ENCODE results near the gene VMP1.

DNA sequence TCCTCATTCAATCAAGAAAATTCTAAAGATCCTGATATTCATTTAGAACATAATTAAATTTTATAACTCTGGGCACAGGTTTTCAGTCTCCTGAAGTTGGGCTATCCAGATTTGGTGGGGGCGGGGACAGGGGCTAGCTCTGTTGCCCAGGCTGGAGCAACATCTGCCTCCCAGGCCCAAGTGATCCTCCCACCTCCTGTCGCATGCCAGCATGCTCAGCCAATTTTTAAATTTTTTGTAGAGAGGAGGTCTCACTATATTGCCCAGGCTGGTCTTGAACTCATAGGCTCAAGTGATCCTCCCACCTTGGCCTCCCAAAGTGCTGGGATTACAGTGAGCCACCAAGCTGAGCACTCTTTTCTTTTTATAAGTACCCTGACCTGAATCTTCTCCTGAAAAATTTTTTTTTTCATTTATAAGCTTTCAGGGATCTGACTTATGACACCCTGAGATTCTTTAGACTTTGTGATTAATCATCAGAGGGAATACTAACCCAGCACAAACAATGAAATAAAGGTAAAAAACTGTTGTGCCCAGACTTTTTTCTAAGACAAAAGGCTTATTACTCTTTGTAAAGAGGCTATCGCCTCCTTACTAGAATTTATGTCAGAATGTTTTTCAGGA lies 122.7 kb downstream of the VMP1 start:
- no peak for TF ChIP-seq REST (IDR thresholded peaks at IDR 0.05; ENCODE audit: insufficient read depth in 1 of 2, low read depth in 2 of 2, low read length in 1 of 2)
- no peak for TF ChIP-seq CTCF (IDR thresholded peaks at IDR 0.05)
- no peak for TF ChIP-seq POLR2AphosphoS5 (IDR thresholded peaks at IDR 0.05; ENCODE audit: low read depth, low read length)
- TF ChIP-seq TCF7L2 (IDR thresholded peaks at IDR 0.05; ENCODE audit: low read depth, low read length), result no peak
